Fibroblast of skin of right biceps (primary cell): ENCODE measurements around the gene ASTN1.
A peak's percentile ranks its signal among the peaks of the same experiment; 100 is the strongest.

Experiments used
- DNase-seq: peaks from one replicate; pipeline ENCODE4 v3.0.0-alpha.2; 2013

Gene ASTN1

GRCh38 chr1:177164380-177165068 is at the start of gene ASTN1:
Gene ASTN1, minus strand, starts transcription at chr1:177164712. Its CDS starts 36 bp downstream, at chr1:177164676.
- DNase-seq, result no peak

- DNase-seq, result no peak
These were observed 46.7 kb upstream of the ASTN1 start for GRCh38 chr1:177211231-177211630.

- DNase-seq, result no peak
These were observed 45.6 kb upstream of the ASTN1 start for GRCh38 chr1:177210071-177210470.

DNA sequence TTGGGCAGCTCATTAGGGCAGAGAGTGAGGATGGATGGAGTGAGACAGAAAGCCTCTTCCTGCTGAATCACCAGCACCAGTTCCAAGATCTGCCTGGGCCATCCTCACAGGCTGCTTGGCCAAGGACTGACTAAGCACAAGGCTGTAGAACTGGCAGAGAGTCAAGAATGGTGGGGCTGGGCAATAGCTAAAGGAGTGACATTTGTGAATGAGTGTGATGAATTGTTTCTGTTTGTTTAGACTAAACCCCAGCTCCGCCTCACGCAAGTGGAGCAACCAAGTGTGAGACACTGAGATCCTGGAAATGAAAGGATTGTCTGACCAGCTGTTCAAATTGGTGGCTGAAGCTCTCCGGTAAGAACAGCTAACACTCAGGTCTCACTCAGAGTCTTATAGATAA is 44.8 kb upstream of the ASTN1 start:
- peak; percentile 99 for DNase-seq

DNA sequence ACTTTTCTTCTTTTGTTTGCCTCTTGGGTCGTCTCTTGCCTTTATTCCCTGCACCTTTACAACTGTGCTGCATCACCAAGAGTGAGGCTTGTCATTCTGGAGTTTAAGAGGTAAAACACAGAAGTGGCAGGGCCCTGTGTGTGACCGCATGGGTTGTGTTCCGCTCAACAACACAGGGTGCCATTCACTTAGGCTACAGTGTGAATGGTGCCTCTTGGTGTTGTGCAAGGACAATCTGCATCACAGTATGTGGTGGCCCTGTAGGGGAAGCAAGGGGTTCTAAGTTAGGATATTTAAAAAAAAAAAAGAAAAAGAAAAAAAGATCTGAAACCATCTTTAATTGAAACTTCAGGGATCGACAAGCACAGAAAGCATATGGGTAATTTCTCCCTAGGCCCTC is 44.4 kb upstream of the ASTN1 start:
- no peak for DNase-seq

GRCh38 chr1:177206831-177207355 is 42.4 kb upstream of the ASTN1 start:
- DNase-seq, result peak; percentile 36

- DNase-seq, result no peak
These were observed 35.8 kb upstream of the ASTN1 start for GRCh38 chr1:177200290-177200689.

GRCh38 chr1:177198243-177198642 is 33.7 kb upstream of the ASTN1 start:
- no peak for DNase-seq

GRCh38 chr1:177190308-177190970 is 25.9 kb upstream of the ASTN1 start:
- peak; percentile 20 for DNase-seq

DNA sequence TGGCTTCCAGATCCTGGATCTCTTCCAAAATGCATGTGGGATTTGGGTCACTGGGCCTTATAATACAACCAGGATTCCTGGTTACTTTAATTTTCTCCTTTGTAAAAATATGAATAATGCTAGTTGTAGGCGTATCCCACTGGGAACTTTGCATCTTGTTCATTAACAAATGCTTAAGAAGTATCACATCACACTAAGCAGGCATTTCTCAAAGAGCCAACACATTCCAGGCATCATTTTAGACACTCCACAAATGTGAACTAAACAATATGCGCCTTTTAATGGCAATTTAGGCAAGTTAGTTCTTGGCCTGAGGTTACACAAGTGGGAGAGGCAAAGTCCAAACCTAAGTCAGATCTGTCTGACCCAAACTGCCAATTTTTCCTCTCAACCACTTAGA is 22.1 kb upstream of the ASTN1 start:
- DNase-seq, result no peak

- DNase-seq, result no peak
These were observed 20.7 kb upstream of the ASTN1 start for GRCh38 chr1:177185209-177185608.

- no peak for DNase-seq
These were observed 19.3 kb upstream of the ASTN1 start for GRCh38 chr1:177183836-177184235.

- DNase-seq, result peak; percentile 46
These were observed 17.2 kb upstream of the ASTN1 start for GRCh38 chr1:177181631-177182291.

GRCh38 chr1:177181280-177181630 is 16.7 kb upstream of the ASTN1 start:
- no peak for DNase-seq

- no peak for DNase-seq
These were observed 10.6 kb upstream of the ASTN1 start for GRCh38 chr1:177174921-177175634.

- no peak for DNase-seq
These were observed 9.5 kb upstream of the ASTN1 start for GRCh38 chr1:177173976-177174375.

DNA sequence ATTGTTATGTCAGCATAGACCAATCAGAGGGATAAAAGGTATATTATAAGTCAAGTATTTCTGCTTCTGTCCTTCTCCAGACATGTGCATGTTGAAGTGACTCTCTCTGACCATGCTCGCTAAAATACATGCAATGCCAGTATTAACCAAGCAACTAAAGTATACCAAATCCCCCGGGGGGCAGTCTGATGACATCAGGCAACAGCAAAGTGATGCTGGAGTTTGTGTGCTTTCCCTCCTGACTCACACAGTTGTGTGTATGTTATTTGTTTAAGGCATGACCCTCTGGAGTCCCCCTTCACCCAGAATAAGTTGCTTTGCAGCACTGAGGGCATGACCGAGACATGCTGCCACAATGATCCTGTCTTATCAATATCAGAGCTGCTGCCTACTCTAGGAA is 8.4 kb upstream of the ASTN1 start:
- no peak for DNase-seq

DNA sequence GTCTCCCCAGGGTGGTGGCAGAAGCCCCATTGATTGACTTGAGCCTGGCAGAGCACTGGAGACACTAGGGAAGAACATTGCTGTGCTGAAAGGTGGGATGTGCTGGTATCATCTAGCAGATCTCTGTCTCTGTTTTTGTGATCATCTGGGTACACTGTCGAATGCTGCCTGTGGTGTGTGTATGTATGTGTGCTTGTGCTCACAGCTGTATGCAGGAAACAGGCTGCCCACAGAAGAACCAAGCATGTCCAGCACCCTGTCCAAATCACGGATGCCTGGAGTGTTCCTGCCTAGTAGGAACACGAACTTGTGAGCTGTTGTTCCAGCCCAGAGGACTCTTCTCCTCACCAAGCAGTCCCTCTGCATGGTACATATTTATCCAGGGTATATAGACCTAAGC is 7.8 kb upstream of the ASTN1 start:
- no peak for DNase-seq

- no peak for DNase-seq
These were observed 7.1 kb upstream of the ASTN1 start for GRCh38 chr1:177171536-177172123.

DNA sequence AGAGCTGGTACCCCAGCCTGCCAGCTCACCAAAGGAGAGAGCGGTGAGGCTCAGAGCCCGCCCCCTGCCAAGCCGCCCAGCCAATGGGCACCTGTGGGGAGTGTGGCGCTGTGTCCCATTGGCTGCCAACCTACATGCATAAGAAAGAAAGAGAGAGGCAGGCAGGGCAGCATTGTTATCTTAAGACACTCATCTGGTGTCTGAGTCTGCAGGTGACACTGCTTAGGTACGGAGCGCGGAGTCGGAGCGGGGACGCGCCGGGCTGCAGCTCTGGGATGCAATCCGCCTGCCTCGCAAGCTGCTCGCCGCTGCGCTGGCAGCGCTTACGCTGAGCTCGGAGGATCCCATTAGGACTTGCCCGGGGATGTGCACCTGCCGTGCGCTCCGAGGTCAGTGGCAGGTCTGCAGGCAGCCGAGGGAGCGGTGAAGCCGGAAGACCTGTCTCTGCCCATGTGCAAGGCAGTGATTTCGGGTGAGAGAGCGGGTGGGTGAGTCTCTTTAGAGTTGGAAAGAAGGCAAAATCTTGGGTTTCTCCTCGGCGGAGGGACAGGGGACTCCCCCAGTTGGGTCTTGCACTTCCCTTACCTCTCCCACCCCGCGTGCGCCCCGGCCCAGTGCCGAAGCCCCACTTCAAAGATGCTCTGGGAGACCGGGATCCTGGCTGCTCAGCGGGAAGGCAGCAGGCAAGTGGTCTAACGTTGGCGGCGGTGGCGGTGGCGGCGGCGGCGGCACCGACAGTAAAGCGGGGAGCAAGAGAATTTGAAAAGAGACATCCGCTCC is 6.4 kb upstream of the ASTN1 start, which contains the start of gene BRINP2:
BRINP2 (plus strand) TSS at position 203 of the 780 bp plus-strand sequence. CDS start 58,919 bp downstream, outside the sequence.
- peak; percentile 26 for DNase-seq

DNA sequence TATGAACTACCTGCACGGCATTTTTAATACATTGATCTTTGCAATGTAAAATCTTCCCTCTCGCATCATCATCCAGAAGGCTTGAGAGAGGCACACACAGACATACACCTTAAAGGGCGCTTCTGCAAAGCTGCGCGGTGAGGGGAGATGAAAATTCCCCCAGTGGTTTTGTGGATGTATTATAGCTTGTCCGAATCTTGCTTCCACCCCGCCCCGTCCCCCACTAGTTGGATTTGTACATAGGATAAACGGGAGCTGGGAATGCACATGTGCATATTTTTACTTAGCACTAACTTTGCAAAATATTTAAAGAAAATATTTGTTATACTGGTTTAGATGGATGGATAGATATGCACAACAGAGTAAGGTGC is 542 bp upstream of the ASTN1 start:
- no peak for DNase-seq

- DNase-seq, result no peak
These were observed 600 bp downstream of the ASTN1 start for GRCh38 chr1:177163844-177164379.
